Upper lobe of right lung (tissue), 1 donor: ENCODE data around the gene MTPN. TPM values are rescaled to one million over a fixed set of nuclear protein-coding genes. Genes with fewer than 3 reads are reported as not detected.

ENCODE experiments used
- ATAC-seq: fragments of 200-7000 bp; cut with Tn5 transposase; one replicate; pipeline ENCODE4 v1.9.1; 2020; ENCODE audit warnings: mild to moderate bottlenecking, moderate library complexity
- DNase-seq: peaks from one replicate; pipeline ENCODE4 v3.0.0-alpha.2; 2020
- H3K27ac ChIP-seq: fragments of 200-600 bp; one replicate; pipeline ENCODE4 v1.8.0; 2022
- H3K27me3 ChIP-seq: fragments of 200-600 bp; one replicate; pipeline ENCODE4 v1.8.0; 2022; ENCODE audit warnings: mild to moderate bottlenecking
- H3K36me3 ChIP-seq: fragments of 200-600 bp; one replicate; pipeline ENCODE4 v1.8.0; 2022
- H3K4me1 ChIP-seq: fragments of 200-600 bp; one replicate; pipeline ENCODE4 v1.8.0; 2022
- H3K4me3 ChIP-seq: fragments of 200-600 bp; one replicate; pipeline ENCODE4 v1.8.0; 2022; ENCODE audit warnings: mild to moderate bottlenecking
- H3K9me3 ChIP-seq: fragments of 200-600 bp; one replicate; pipeline ENCODE4 v1.8.0; 2022
- intact Hi-C: fragments of 100-400 bp; cut with DNase I; formaldehyde crosslinking; loops from one replicate; pipeline ENCODE4 v1.11.0; 2022
- total RNA-seq: library from RNA; stranded (reverse); fragmentation: NEBNext Ultra II Directional; extraction: Animal tissue kit (Norgen Biotek cat#: 25700); gene quantifications from one replicate; pipeline ENCODE4 v1.2.1, GENCODE V29; 2021
- TF ChIP-seq, protein P1 (sequence below): fragments of 200-600 bp; IDR thresholded peaks from one replicate; pipeline ENCODE4 v1.8.0; 2022; ENCODE audit warnings: antibody characterized with exemption
- donor health status: DM: no; HTN: yes; CAD: no; lungs with severe emphysema.

Gene MTPN
- total RNA-seq, 1 donor from 2014 or later = 130 TPM

DNA sequence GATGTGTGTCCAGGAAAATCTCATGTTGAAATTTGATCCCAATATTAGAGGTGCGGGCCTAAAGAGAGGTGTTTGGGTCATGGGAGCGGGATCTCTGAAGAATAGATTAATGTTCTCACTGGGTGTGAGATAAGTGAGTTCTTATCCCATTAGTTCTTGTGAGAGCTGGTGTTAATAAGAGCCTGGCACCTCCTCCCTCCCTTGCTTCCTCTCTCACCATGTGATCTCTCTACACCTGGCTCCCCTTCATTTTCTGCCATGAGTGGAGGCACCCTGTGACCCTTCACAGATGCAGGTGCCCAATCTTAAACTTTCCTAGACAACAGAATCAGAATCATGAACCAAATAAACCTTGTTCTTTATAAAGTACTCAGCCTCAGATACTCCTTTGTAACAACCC lies 19.5 kb downstream of the MTPN start:
- intact Hi-C loops = no loop called here
- no peak overlapping the region for H3K27ac ChIP-seq
- H3K9me3 ChIP-seq = no peaks in the 10 kb centered on the region
- H3K4me3 ChIP-seq = no peak overlapping the region
- peaks cover 22% of the 10 kb centered on the region for H3K4me1 ChIP-seq
- ATAC-seq = no peak
- no peaks in the 10 kb centered on the region for H3K36me3 ChIP-seq
- no peak for DNase-seq
- H3K27me3 ChIP-seq = no peaks in the 10 kb centered on the region
- TF ChIP-seq, protein P1, sequence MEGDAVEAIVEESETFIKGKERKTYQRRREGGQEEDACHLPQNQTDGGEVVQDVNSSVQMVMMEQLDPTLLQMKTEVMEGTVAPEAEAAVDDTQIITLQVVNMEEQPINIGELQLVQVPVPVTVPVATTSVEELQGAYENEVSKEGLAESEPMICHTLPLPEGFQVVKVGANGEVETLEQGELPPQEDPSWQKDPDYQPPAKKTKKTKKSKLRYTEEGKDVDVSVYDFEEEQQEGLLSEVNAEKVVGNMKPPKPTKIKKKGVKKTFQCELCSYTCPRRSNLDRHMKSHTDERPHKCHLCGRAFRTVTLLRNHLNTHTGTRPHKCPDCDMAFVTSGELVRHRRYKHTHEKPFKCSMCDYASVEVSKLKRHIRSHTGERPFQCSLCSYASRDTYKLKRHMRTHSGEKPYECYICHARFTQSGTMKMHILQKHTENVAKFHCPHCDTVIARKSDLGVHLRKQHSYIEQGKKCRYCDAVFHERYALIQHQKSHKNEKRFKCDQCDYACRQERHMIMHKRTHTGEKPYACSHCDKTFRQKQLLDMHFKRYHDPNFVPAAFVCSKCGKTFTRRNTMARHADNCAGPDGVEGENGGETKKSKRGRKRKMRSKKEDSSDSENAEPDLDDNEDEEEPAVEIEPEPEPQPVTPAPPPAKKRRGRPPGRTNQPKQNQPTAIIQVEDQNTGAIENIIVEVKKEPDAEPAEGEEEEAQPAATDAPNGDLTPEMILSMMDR = no peak

DNA sequence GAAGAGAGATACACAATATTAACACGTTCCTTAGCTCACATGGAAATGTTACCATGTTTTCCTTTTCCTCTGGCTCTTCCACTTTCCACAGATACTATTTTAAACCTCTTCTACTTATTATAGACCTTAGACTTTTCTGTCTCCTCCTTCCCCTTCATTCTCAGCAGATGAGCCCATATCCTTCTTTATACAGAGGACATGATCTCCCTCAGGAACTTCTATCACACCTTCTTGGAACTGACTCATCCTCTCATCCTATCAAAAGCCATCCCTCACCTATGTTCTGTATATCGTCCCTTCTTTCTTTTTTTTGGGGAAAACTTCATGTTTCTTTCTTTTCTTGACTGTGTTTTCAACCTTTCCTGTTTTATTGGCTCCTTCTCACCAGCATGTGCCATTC lies 20.8 kb downstream of the MTPN start:
- Histone ChIP-seq H3K36me3 (peaks cover 2% of the 10 kb centered on the region), H3K4me3 (no peak overlapping the region), H3K4me1 (peaks cover 19% of the 10 kb centered on the region), H3K27me3 (no peaks in the 10 kb centered on the region), H3K9me3 (no peaks in the 10 kb centered on the region), H3K27ac (no peak overlapping the region)
- ATAC-seq (no peak), DNase-seq (no peak)
- TF ChIP-seq, protein P1 = no peak
- intact Hi-C loops = no loop called here

DNA sequence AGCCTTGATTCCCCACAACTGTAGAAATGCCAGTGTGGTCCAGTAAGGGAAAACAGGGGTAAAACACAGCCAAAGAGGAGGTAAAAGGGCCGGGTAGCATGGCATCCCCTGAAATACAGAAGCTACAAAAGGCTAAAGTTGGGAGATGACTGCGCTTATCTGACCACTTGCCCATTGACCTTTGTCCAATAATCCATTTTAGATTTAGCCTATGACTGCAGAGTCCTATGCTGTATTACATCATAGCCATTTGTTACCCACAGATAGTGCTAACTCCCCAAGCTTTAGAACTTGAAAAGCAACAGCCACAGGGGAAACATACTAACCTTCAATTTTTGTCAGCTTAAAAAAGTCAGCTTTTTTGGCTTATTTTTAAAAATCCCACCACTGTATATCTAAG lies 26.2 kb downstream of the MTPN start:
- intact Hi-C loops = no loop called here
- Histone ChIP-seq H3K4me1 (no peaks in the 10 kb centered on the region), H3K36me3 (peaks cover 46% of the 10 kb centered on the region), H3K27ac (no peak overlapping the region), H3K27me3 (no peaks in the 10 kb centered on the region), H3K9me3 (no peaks in the 10 kb centered on the region), H3K4me3 (no peak overlapping the region)
- DNase-seq = no peak
- ATAC-seq = peak; percentile 76
- TF ChIP-seq, protein P1 = no peak

DNA sequence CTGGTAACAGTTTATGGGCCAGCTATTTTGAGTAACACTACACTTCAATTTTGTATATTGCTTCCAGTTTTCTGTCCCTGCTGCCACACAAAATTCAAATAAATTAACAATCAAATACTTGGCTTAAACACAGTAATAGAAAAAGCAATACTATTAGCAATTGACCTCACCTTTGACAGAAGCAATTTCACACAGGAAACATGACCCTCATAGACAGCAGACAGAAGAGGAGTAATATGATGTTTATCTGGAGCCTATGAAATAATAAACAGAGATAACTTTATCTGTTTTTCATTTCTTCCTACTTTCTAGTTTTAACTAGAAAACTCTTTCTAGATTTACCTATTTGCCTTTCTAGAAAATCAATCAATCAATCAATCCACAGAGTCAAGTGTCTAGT lies 26.7 kb downstream of the MTPN start:
- peaks cover 46% of the 10 kb centered on the region for H3K36me3 ChIP-seq
- no peaks in the 10 kb centered on the region for H3K4me1 ChIP-seq
- H3K27me3 ChIP-seq = no peaks in the 10 kb centered on the region
- intact Hi-C loops = no loop called here
- ATAC-seq = no peak
- no peak overlapping the region for H3K4me3 ChIP-seq
- H3K9me3 ChIP-seq = no peaks in the 10 kb centered on the region
- TF ChIP-seq, protein P1 = no peak
- no peak overlapping the region for H3K27ac ChIP-seq
- DNase-seq = no peak

DNA sequence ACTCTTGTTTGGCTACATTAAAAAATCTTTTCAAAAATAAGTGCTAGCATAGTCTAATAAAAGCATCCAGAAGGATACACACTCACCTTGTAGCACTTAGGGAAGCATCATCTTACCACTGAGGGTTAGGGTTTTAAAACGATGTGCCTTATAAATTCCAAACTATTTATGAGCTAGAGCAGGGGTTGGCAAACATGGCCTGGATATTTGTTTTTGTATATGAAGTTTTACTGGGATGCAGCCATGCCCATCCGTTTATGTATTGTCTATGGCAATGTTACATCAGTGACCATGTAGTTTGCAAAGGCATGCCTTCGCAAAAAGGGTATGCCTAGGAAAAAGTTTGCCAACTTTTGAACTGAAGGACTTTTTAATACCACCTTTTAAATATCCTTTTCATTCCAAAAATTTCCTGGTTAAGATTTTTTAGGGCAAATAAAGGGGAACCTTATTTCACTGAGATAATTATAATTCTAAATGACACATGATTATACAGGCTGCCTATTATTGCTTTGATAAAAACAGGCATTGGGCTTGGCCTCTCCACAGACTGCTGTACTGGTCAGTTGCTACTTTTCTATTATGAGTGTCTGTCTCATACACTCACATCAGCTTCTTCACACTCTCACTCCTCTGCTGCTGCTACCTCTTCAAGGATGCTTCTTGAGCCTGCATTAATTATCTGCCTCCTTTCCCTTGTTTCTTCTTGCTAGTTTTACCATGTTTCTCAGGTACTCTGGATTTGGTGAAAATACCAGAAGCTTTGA lies 30.7 kb downstream of the MTPN start:
- no peak for DNase-seq
- intact Hi-C loops = no loop called here
- Histone ChIP-seq H3K36me3 (peaks cover 46% of the 10 kb centered on the region), H3K4me3 (no peak overlapping the region), H3K27me3 (no peaks in the 10 kb centered on the region), H3K27ac (no peak overlapping the region), H3K4me1 (no peaks in the 10 kb centered on the region), H3K9me3 (no peaks in the 10 kb centered on the region)
- ATAC-seq = no peak
- TF ChIP-seq, protein P1 = no peak

DNA sequence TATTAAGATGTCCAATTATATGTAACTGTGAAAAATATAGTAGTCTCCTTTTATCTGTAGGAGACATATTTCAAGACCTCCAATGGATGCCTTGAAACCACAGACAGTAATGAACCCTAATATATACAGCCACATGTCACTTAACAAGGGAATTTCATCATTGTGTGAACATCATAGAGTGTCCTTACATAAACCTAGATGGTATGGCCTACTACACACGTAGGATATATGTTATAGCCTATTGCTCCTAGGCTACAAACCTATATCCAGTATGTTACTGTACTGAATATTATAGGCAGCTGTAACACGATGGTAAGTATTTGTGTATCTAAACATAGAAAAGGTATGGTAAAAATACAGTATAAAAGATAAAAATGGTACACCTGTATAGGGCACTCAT lies 32.4 kb downstream of the MTPN start:
- no peak overlapping the region for H3K4me3 ChIP-seq
- DNase-seq = no peak
- no peaks in the 10 kb centered on the region for H3K27me3 ChIP-seq
- peaks cover 29% of the 10 kb centered on the region for H3K36me3 ChIP-seq
- TF ChIP-seq, protein P1 = no peak
- H3K27ac ChIP-seq = no peak overlapping the region
- H3K9me3 ChIP-seq = no peaks in the 10 kb centered on the region
- intact Hi-C loops = no loop called here
- H3K4me1 ChIP-seq = no peaks in the 10 kb centered on the region
- no peak for ATAC-seq
